SK-N-SH treated with all-trans-retinoic acid at 6 μM for 48 hours (cell line): ENCODE measurements around the gene MDFIC.

ENCODE experiments used
- CREB5 ChIP-seq: fragments of 250-450 bp; sonication (Bioruptor Pico); IDR thresholded peaks from 2 replicates; pipeline ENCODE4 v1.5.1; 2020; ENCODE audit warnings: low read depth, mild to moderate bottlenecking, moderate library complexity
- ISL1 ChIP-seq: fragments of 250-450 bp; sonication (Bioruptor Pico); IDR thresholded peaks from 2 replicates; pipeline ENCODE4 v2.1.2; 2022; ENCODE audit warnings: mild to moderate bottlenecking, moderate library complexity
- OSR1 ChIP-seq: fragments of 250-450 bp; sonication (Bioruptor Pico); IDR thresholded peaks from 2 replicates; pipeline ENCODE4 v1.8.0; 2022; ENCODE audit warnings: moderate library complexity, mild to moderate bottlenecking, inconsistent platforms
- PATZ1 ChIP-seq: fragments of 250-450 bp; sonication (Bioruptor Pico); IDR thresholded peaks from 2 replicates; pipeline ENCODE4 v1.8.0; 2020; ENCODE audit warnings: mild to moderate bottlenecking, moderate library complexity, borderline replicate concordance
- RARB ChIP-seq: fragments of 250-450 bp; sonication (Bioruptor Pico); IDR thresholded peaks from 2 replicates; pipeline ENCODE4 v1.8.0; 2021; ENCODE audit warnings: mild to moderate bottlenecking, moderate library complexity
- ZFP3 ChIP-seq: fragments of 250-450 bp; sonication (Bioruptor Pico); IDR thresholded peaks from 2 replicates; pipeline ENCODE4 v1.5.0; 2020; ENCODE audit warnings: mild to moderate bottlenecking, moderate library complexity
- ZNF8 ChIP-seq: fragments of 450-650 bp; formaldehyde crosslinking; IDR thresholded peaks from 2 replicates; pipeline ENCODE4 v1.5.0; 2020; ENCODE audit warnings: mild to moderate bottlenecking, moderate library complexity

- TF ChIP-seq ZFP3 (no peak), OSR1 (no peak), PATZ1 (CRISPR knock-in tag) (no peak), CREB5 (CRISPR knock-in tag) (no peak), RARB (CRISPR knock-in tag) (no peak), ZNF8 (CRISPR knock-in tag) (no peak), ISL1 (CRISPR knock-in tag) (no peak)
These were observed 36.1 kb upstream of the MDFIC start for GRCh38 chr7:114885836-114886235.
